ENCODE measurements around the gene CCDC77. TPM values are rescaled to one million over a fixed set of nuclear protein-coding genes. Genes with fewer than 3 reads are reported as not detected.

Gene CCDC77
- 12.3 TPM for total RNA-seq (2021; ENCODE audit: unreplicated experiment)
- polyA plus RNA-seq (2012), result 6.3 and 8.7 TPM in 2 replicates
- percentile 58 among the genes with signal in this experiment for Bru-seq, nascent RNA
- percentile 49 among the genes with signal in this experiment for BruChase-seq, experiment 1, labeled RNA remaining after a 6-hour chase
- percentile 53 among the genes with signal in this experiment for BruChase-seq, experiment 2, labeled RNA remaining after a 2-hour chase
- long read RNA-seq, partial matches to known transcripts, result 4 of 15 reads
- long read RNA-seq, other reads (novel, unspliced or antisense), result 5 of 15 reads

GRCh38 chr12:401235-402028 lies at the start of gene CCDC77:
CCDC77 (plus strand) TSS chr12:401644; CDS start chr12:409384, 7,740 bp downstream.
- ChIA-PET POLR2A (interaction anchor here (1.0 to 2.3 kb wide), 2 partner anchors 10 to 12 kb away, joined by 3 to 11 read pairs; partner anchors contain the start of gene KDM5A), CTCF (interaction anchor here (1.2 to 1.4 kb wide), 4 partner anchors 8 to 349 kb away, joined by 3 to 4 read pairs (median 3); no protein-coding TSS in a partner anchor), RAD21 (ENCODE audit: low non-redundant PET in 1 of 2, low total read pairs in 2 of 2, uncharacterized antibody in 2 of 2, unreplicated experiment in 2 of 2) (no interaction called here)
- DNase-seq (ENCODE audit: low read depth, low spot score), result peak; percentile 83
- peaks cover 6% of the 10 kb centered on the region; the same call in 1 of the 2 replicates for H3K79me2 ChIP-seq (ENCODE audit: insufficient read depth, low read length)
- peak within 1 kb of the TSS; percentile 24 for H3K27ac ChIP-seq (ENCODE audit: low read depth, low read length)
- BruUV-seq (replicated peaks), result no TSS peak
- peak within 1 kb of the TSS; percentile 79 for H2AFZ ChIP-seq (ENCODE audit: low read depth, low read length, poor library complexity, severe bottlenecking)
- H3K9ac ChIP-seq (ENCODE audit: low read length), result peak within 1 kb of the TSS; percentile 67
- no peaks in the 10 kb centered on the region for H4K20me1 ChIP-seq (ENCODE audit: insufficient read depth)
- peak within 1 kb of the TSS; percentile 87 for H3K4me2 ChIP-seq (ENCODE audit: low read length)
- H3K27me3 ChIP-seq (ENCODE audit: insufficient read depth, low read length), result no peaks in the 10 kb centered on the region
- intact Hi-C loops (cut with micrococcal nuclease), result no loop called here
- no peaks in the 10 kb centered on the region for H3K9me2 ChIP-seq (ENCODE audit: insufficient read depth)
- peaks cover 0 to 14% of the 10 kb centered on the region in 2 experiments; a peak in 2 of 4 replicates for H3K4me1 ChIP-seq (ENCODE audit: control insufficient read depth in 1 of 2, insufficient read depth in 2 of 2, low read length in 2 of 2)
- peak; percentile 98 for ATAC-seq
- H3K4me3 ChIP-seq (replicated peaks in 1 of 2; ENCODE audit: low read depth in 1 of 2, low read length in 2 of 2), result peak within 1 kb of the TSS; percentile 71 to 84
- H3K9me3 ChIP-seq (ENCODE audit: control insufficient read depth in 1 of 2, insufficient read depth in 1 of 2, low read depth in 1 of 2, low read length in 2 of 2), result no peaks in the 10 kb centered on the region
- H3K36me3 ChIP-seq (ENCODE audit: control insufficient read depth in 1 of 2, insufficient read depth in 2 of 2, low read length in 2 of 2), result no peaks in the 10 kb centered on the region
- TF ChIP-seq CTCF (IDR thresholded peaks at IDR 0.05 in 2 of 3, conservative IDR thresholded peaks at IDR 0.05 in 1 of 3; ENCODE audit: borderline replicate concordance in 1 of 3, insufficient read depth in 1 of 3, low read depth in 2 of 3, low read length in 2 of 3) (peak in 1 of 3 experiments; percentile 20; a peak in 1 of 6 replicates), SP1 (IDR thresholded peaks at IDR 0.05; ENCODE audit: low read depth) (peak; percentile 99), MAX (IDR thresholded peaks at IDR 0.05) (peak; percentile 45; the same call in 1 of the 2 replicates), YY1 (IDR thresholded peaks at IDR 0.05; ENCODE audit: extremely low read depth, insufficient replicate concordance, low read depth, low read length) (peak; percentile 75), FOSL1 (IDR thresholded peaks at IDR 0.05; ENCODE audit: low read depth) (no peak), ELF1 (IDR thresholded peaks at IDR 0.05; ENCODE audit: borderline replicate concordance, low read depth) (no peak), EZH2 (IDR thresholded peaks at IDR 0.05) (no peak), ZBTB33 (IDR thresholded peaks at IDR 0.05; ENCODE audit: extremely low read depth, insufficient replicate concordance, low read length) (peak; percentile 97), SRF (IDR thresholded peaks at IDR 0.05; ENCODE audit: low read depth) (no peak), ATF3 (IDR thresholded peaks at IDR 0.05) (no peak), EZH2phosphoT487 (IDR thresholded peaks at IDR 0.05; ENCODE audit: borderline replicate concordance) (no peak), TCF7L2 (IDR thresholded peaks at IDR 0.05; ENCODE audit: borderline replicate concordance, extremely low read depth, insufficient read depth, insufficient read length) (no peak), ZFX (IDR thresholded peaks at IDR 0.05) (no peak), RAD21 (IDR thresholded peaks at IDR 0.05; ENCODE audit: low read depth) (no peak), CEBPB (IDR thresholded peaks at IDR 0.05; ENCODE audit: low read depth) (no peak), POLR2AphosphoS5 (IDR thresholded peaks at IDR 0.05; ENCODE audit: low read depth, low read length) (peak; percentile 70)

All from HCT116 (cell line).